Large intestine (tissue), 3 donors: ENCODE results near the gene NEURL1B. TPM values are rescaled to one million over a fixed set of nuclear protein-coding genes. Genes with fewer than 3 reads are reported as not detected.
"Not testable (repeated sequence)": the region's sequence is repeated elsewhere in the genome, so short reads cannot be mapped to it uniquely, and the experiment has no call there.

Source experiments
- DNase-seq, 2 donors: peaks; one replicate each; pipeline versions ENCODE4 v3.0.0 to v3.0.0-alpha.2; 2013
- H3K27ac ChIP-seq: one replicate; pipeline ENCODE4 v1.5.1; 2013; ENCODE audit warnings: low read length
- H3K27me3 ChIP-seq: 2 replicates; pipeline ENCODE4 v1.6.1; 2013; ENCODE audit warnings: low read length; ENCODE audit not compliant: control insufficient read depth, insufficient read depth
- H3K36me3 ChIP-seq: 2 replicates; pipeline ENCODE4 v1.6.1; 2013; ENCODE audit warnings: low read length; ENCODE audit not compliant: control insufficient read depth, insufficient read depth
- H3K4me1 ChIP-seq: one replicate; pipeline ENCODE4 v1.6.1; 2013; ENCODE audit warnings: low read length; ENCODE audit not compliant: control insufficient read depth, insufficient read depth
- H3K4me3 ChIP-seq: one replicate; pipeline ENCODE4 v1.5.1; 2013; ENCODE audit warnings: low read length
- H3K9me3 ChIP-seq: one replicate; pipeline ENCODE4 v1.6.1; 2013; ENCODE audit warnings: mild to moderate bottlenecking, low read depth, low read length, moderate library complexity; ENCODE audit not compliant: control insufficient read depth
- WGBS: methylation state at CpG from one replicate; pipeline ENCODE4 v1.1.5; 2013; ENCODE audit warnings: low lambda C conversion rate; ENCODE audit not compliant: insufficient coverage; 5-methylcytosine and 5-hydroxymethylcytosine counted together
- polyA plus RNA-seq: library from polyadenylated mRNA; unstranded; fragments of 120-200 nt; gene quantifications from one replicate; pipeline ENCODE4 v1.2.1, GENCODE V29; 2013

Gene NEURL1B
- polyA plus RNA-seq, 1 donor = 13.5 TPM

DNA sequence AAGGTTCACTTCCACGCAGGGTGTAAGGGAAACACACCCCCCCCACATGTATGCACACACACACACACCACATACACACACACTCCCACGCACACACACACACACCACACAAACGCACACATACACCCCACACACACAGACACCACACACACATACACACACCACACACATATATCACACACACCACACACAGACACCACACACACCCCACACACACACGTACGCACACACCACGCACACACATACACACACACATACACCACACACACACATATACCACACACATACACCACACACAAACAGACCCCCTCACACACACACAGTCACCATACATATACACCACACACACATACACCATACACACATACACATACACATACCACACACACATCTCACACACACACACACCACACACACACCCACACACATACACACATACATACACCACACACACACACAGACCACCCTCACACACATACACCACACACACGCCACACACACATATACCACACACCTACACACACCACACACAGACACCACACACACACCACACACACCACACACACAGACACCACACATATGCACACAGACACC is 44.3 kb upstream of the NEURL1B start:
- H3K9me3 ChIP-seq = no peaks in the 10 kb centered on the region
- no peak for DNase-seq
- WGBS = no CpG with 5 or more reads among the region's 7 CpGs

DNA sequence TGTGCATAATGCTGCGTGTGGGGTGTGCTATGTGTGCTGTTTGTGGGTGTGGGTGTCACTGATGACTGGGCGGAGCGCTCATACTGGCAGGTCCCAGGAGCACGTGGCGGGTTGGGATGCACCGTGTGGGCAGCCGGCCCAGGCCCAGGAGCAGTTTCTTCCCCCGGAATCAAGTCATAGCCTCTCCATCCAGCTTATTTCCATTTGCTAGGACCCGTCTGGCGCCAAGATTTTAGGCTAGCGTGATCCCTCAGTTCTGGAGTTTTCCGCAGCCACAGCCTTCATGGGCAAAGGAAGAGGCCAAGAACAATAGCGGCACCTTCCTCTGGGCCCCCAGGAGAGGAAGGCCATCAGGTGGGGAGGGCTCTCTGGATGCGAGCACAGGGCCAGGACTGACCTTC is 43.3 kb upstream of the NEURL1B start:
- H3K36me3 ChIP-seq = no peaks in the 10 kb centered on the region
- WGBS = no CpG with 5 or more reads among the region's 14 CpGs
- DNase-seq = no peak

More for the DNA sequence above, 44.3 kb upstream of the NEURL1B start:
- Histone ChIP-seq H3K4me1 (no peaks in the 10 kb centered on the region), H3K27me3 (no peaks in the 10 kb centered on the region), H3K36me3 (no peaks in the 10 kb centered on the region), H3K27ac (no peak overlapping the region), H3K4me3 (no peak overlapping the region)

DNA sequence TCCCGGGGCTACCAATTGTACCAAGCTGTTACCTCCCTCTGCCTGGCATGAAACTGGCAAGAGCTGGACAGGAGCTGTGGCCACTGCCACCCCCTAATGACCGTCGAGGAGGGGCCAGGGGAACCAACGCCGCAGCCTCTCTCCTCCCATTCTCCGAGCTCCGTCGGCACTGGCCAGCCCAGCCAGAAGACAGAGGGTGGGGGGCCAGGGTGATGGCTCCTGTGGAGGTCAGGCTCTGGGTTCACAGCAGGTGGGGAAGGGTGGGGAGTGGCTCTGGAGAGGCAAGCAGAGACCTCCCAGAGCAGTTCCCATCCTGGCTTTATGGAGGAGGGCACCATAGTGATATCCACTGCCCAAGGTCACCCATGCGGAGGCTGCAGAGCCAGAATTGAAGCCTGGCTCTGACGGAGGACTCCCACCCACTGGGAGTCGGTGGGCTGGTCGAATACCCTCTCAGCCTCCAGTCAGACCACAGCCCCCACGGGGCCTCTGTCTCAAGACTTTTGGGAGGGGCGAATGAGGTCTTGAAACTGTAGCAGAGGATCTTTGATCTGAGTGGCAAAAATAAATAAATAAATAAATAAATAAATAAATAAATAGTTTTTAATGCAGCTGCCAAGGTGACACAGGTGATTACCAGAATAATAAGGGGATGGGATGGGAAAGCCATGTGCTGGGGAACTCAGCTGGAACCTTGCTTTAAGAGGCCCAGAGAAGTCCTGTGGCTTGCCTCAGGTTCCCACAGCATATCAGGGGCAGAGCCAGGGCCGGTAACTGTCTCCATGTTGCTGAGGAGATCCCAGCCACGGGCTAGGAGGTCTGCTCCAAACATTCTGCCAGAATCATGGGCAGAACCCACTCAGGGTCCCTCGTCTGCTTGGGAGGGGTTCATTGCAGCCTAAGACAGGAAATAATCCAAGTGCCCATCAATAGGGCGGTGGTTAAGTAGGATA is 42.5 kb upstream of the NEURL1B start:
- Histone ChIP-seq H3K36me3 (no peaks in the 10 kb centered on the region), H3K27ac (no peak overlapping the region), H3K4me1 (peaks cover 7% of the 10 kb centered on the region), H3K4me3 (no peak overlapping the region), H3K9me3 (no peaks in the 10 kb centered on the region), H3K27me3 (no peaks in the 10 kb centered on the region)
- DNase-seq = no peak
- WGBS = no CpG with 5 or more reads among the region's 18 CpGs

More for the DNA sequence above, 43.3 kb upstream of the NEURL1B start:
- Histone ChIP-seq H3K4me3 (no peak overlapping the region), H3K9me3 (no peaks in the 10 kb centered on the region), H3K27me3 (no peaks in the 10 kb centered on the region), H3K4me1 (peaks cover 3% of the 10 kb centered on the region), H3K27ac (no peak overlapping the region)

DNA sequence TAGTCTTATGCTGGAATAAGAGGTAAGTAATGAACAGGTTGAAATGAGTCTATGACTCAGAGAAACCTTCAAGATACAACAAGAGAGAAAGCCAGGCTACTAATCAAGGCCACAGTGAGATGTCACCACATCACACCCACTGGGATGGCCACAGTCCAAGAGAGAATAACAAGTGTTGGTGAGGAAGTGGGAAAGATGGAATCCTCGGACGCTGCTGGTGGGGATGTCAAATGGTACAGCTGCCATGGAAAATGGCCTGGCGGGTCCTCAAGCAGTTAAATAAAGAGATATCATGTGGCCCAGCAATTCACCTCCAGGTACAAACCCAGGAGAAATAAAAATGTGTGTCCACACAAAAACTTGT is 41.9 kb upstream of the NEURL1B start:
- Histone ChIP-seq H3K9me3 (no peaks in the 10 kb centered on the region), H3K27me3 (no peaks in the 10 kb centered on the region), H3K36me3 (no peaks in the 10 kb centered on the region), H3K27ac (no peak overlapping the region), H3K4me1 (peaks cover 10% of the 10 kb centered on the region), H3K4me3 (no peak overlapping the region)
- DNase-seq = no peak
- WGBS = 100% methylated on average over 3 of the region's 3 CpGs

DNA sequence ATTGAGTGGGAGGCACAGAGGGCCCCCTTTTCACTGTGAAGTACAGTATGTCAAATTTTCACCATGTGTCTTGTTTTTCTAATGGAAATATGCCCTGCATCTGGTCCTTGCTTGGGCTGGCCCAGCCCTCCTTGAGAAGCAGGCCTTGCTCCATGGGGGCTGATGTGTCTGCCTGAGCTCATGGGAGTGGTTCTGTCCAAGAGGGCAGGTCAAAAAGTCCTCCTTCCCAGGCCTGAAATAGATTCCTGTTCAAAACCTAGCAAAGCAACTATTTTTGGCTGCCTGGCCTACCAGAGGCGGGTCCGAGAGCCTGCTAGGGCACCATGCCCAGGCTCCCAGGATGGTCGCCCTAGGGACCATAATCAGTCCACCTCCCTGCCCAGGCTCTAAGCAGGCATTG is 40.5 kb upstream of the NEURL1B start:
- Histone ChIP-seq H3K27me3 (no peaks in the 10 kb centered on the region), H3K36me3 (no peaks in the 10 kb centered on the region), H3K9me3 (no peaks in the 10 kb centered on the region), H3K4me3 (no peak overlapping the region), H3K27ac (no peak overlapping the region), H3K4me1 (peaks cover 10% of the 10 kb centered on the region)
- whole genome bisulfite sequencing = no CpG with 5 or more reads among the region's 3 CpGs
- no peak for DNase-seq

DNA sequence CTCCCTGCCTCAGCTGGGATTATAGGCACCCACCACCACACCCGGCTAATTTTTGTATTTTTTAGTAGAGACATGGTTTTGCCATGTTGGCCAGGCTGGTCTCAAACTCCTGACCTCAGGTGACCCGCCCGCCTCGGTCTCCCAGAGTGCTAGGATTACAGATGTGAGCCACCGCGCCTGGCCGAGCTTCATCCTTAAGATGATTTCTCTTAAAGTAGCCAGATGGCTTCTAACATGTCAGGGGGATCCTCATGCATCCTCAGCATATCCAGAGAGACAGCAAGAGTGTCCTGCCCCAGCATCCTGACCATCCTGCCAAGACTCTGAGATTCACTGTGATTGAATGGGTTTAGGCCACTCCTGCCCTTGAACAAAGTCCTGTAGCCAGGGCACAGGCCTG is 39.5 kb upstream of the NEURL1B start:
- H3K36me3 ChIP-seq, H3K27ac ChIP-seq, H3K9me3 ChIP-seq, DNase-seq, H3K4me3 ChIP-seq, H3K27me3 ChIP-seq, H3K4me1 ChIP-seq: not testable (repeated sequence)
- no CpG with 5 or more reads among the region's 7 CpGs for WGBS

DNA sequence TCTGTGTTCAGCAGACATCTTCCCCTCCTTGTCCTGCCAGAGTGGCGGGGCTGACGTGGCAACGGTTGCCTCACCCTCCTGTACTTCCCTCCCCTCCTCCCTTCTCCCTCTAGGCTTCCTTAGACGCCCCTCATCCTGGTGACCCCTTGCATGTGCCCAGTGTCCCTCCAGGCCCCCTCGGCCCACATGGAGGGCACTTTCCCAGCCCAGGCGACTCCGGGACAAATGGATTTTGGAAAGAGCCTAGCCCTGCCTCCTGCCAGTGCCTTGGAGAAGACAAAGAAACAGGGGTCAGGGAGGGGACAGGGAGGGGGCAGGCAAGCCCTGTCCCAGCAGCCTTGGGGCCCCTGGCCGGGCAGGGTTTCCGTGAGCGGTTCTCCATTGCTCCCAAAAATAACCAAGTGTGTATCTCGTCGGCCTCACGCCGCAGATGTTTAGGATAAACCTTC is 38.3 kb upstream of the NEURL1B start:
- H3K4me3 ChIP-seq = no peak overlapping the region
- peak in 1 of 2 donors; percentile 29 for DNase-seq
- no peaks in the 10 kb centered on the region for H3K27me3 ChIP-seq
- no peaks in the 10 kb centered on the region for H3K9me3 ChIP-seq
- peaks cover 10% of the 10 kb centered on the region for H3K4me1 ChIP-seq
- no peaks in the 10 kb centered on the region for H3K36me3 ChIP-seq
- no CpG with 5 or more reads among the region's 14 CpGs for WGBS
- peak overlapping the region; percentile 75 for H3K27ac ChIP-seq

DNA sequence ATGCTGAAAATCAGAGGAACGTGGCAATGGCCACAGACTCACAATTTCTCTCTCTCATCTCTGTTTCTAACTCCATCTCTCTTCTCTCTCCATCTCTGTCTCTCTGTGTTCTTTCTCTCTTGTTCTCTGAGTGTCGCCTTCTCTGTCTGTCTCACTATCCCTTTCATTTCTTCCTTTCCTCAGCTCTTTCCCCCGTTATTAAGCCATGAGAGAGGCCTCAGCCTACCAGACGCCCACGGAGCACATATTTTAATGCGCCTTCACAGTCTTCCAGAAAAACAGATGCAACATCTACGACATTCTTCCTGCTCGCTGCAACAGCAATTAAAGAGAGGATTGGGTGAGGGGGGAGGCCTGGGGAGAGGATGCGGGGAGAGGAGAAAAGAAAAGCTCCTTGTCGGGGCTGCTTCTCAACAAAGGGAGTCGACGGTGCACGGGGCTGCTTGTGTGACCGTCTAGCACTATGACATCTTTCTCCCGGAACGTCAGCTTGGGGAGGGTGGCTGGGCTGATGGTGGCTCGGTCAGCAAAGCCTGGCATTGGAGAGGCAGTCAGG is 37.7 kb upstream of the NEURL1B start:
- no peak overlapping the region for H3K4me3 ChIP-seq
- DNase-seq = peak; percentile 29 to 46
- H3K27ac ChIP-seq = peak overlapping the region; percentile 75
- peaks cover 10% of the 10 kb centered on the region for H3K4me1 ChIP-seq
- 60% methylated on average over 3 of the region's 17 CpGs for WGBS
- no peaks in the 10 kb centered on the region for H3K9me3 ChIP-seq
- no peaks in the 10 kb centered on the region for H3K27me3 ChIP-seq
- H3K36me3 ChIP-seq = no peaks in the 10 kb centered on the region

DNA sequence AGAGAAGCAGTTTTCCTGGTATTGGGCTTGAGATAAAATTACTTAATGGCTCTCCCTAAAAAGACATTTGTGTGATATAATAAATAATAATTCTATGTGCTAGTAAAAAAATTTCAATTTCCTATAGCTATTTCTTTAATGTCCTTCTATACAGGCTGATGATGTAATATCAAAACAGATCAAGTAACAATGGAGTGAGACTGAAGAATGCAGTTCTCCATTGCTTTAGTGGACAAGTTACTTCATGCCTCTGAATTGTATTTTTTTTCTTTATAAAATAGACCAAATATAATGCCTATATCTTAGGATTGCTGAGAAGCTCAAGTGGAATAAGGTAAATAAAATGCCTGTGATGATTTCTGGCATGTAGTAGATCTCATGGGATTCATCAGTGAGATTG is 35.6 kb upstream of the NEURL1B start:
- Histone ChIP-seq H3K4me1 (peaks cover 10% of the 10 kb centered on the region), H3K27me3 (no peaks in the 10 kb centered on the region), H3K4me3 (no peak overlapping the region), H3K36me3 (no peaks in the 10 kb centered on the region), H3K27ac (no peak overlapping the region), H3K9me3 (no peaks in the 10 kb centered on the region)
- DNase-seq = no peak

DNA sequence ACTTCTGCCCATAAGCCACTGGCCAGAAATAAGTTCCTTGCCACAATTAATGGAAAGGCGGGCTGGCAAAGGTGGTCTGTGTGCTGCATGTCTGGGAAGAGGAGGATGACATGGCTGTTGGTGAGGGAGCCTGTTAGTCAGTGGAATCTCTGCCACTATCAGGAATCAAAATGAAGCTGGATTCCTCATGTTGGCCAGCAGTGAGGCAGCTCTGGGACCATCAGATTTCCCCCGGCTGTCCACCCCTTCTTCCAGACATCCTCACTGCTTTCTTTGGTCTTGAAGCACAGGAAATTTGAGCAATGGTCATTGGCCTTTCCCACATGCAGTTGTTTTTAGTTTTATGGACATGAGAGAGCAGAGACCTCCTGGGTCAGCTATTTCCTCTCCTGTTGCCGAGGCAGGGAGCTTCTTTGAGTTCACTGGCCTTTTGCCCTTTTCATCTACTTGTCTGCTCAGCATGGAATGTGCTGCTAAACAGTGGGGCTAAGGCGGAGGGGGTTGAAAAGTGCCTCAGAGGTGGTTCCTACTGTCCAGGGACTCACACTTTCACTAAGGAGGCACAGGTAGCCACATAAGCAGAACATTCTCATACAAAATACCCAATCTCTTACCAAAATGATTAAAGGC is 34.8 kb upstream of the NEURL1B start:
- WGBS = no CpG with 5 or more reads among the region's 4 CpGs
- H3K4me3 ChIP-seq = no peak overlapping the region
- H3K9me3 ChIP-seq = no peaks in the 10 kb centered on the region
- no peak overlapping the region for H3K27ac ChIP-seq
- peaks cover 10% of the 10 kb centered on the region for H3K4me1 ChIP-seq
- no peaks in the 10 kb centered on the region for H3K27me3 ChIP-seq
- no peak for DNase-seq
- H3K36me3 ChIP-seq = no peaks in the 10 kb centered on the region
